Spleen (tissue), 11 donors: ENCODE results near the gene PLVAP. TPM values are rescaled to one million over a fixed set of nuclear protein-coding genes. Genes with fewer than 3 reads are reported as not detected.

Experiments used
- DNase-seq: peaks from one replicate; pipeline ENCODE4 v3.0.0-alpha.2; 2020
- H3K27ac ChIP-seq, 8 donors: fragments of 200-600 bp; sonication (generic) in 7 of 8; 1 replicate in 4 of 8; 2 replicates in 4 of 8; pipeline versions ENCODE4 v1.5.0 to v1.8.0; 2016 to 2021; ENCODE audit warnings: inconsistent platforms in 4 of 8, mild to moderate bottlenecking in 4 of 8, moderate library complexity in 1 of 8
- H3K27me3 ChIP-seq, 7 donors: fragments of 200-600 bp; sonication (generic) in 6 of 7; replicated peaks in 1 of 7; 1 replicate in 4 of 7; 2 replicates in 3 of 7; pipeline versions ENCODE4 v1.5.0 to v1.8.0; 2016 to 2021; ENCODE audit warnings: inconsistent platforms in 3 of 7, mild to moderate bottlenecking in 1 of 7
- H3K36me3 ChIP-seq, 6 donors: fragments of 200-600 bp; sonication (generic) in 5 of 6; 1 replicate in 4 of 6; 2 replicates in 2 of 6; pipeline versions ENCODE4 v1.5.0 to v1.8.0; 2016 to 2021; ENCODE audit warnings: inconsistent platforms in 2 of 6
- H3K4me1 ChIP-seq, 6 donors: fragments of 200-600 bp; sonication (generic) in 5 of 6; 1 replicate in 3 of 6; 2 replicates in 3 of 6; pipeline versions ENCODE4 v1.5.0 to v1.8.0; 2016 to 2021; ENCODE audit warnings: inconsistent platforms in 3 of 6
- H3K4me3 ChIP-seq, 8 donors: fragments of 200-600 bp; sonication (generic) in 7 of 8; 1 replicate in 4 of 8; 2 replicates in 4 of 8; pipeline versions ENCODE4 v1.5.0 to v1.8.0; 2016 to 2021; ENCODE audit warnings: inconsistent platforms in 4 of 8, mild to moderate bottlenecking in 4 of 8, moderate library complexity in 2 of 8
- H3K9me3 ChIP-seq, 8 donors: fragments of 200-600 bp; sonication (generic) in 7 of 8; 1 replicate in 4 of 8; 2 replicates in 4 of 8; pipeline versions ENCODE4 v1.5.0 to v1.8.0; 2016 to 2021; ENCODE audit warnings: inconsistent platforms in 4 of 8
- POLR2A ChIP-seq, 3 donors: fragments of 450-650 bp; IDR thresholded peaks; one replicate each; pipeline ENCODE4 v1.5.1; 2017; ENCODE audit warnings: antibody characterized with exemption in 3 of 3, mild to moderate bottlenecking in 1 of 3
- POLR2AphosphoS5 ChIP-seq, 3 donors: sonication (generic); formaldehyde crosslinking; IDR thresholded peaks; one replicate each; pipeline ENCODE4 v1.5.1; 2017; ENCODE audit warnings: antibody characterized with exemption in 3 of 3
- WGBS, 5 donors: extraction: QIAGEN DNeasy Blood & Tissue Kit in 3 of 5; methylation state at CpG; one replicate each; pipeline versions ENCODE4 v1.1.5 to v1.1.7; 2013 to 2018; 5-methylcytosine and 5-hydroxymethylcytosine counted together
- intact Hi-C: fragments of 100-400 bp; cut with DNase I; formaldehyde crosslinking; loops from one replicate; pipeline ENCODE4 v1.15.0; 2023; ENCODE audit warnings: low total_unique reads
- polyA plus RNA-seq, 3 donors: library from polyadenylated mRNA; stranded (reverse); fragments of 200-250 nt; gene quantifications; one replicate each; pipeline ENCODE4 v1.2.1, GENCODE V29; 2013
- total RNA-seq, 7 donors: library from RNA; depleted of rRNA in 3 of 7; stranded (reverse); fragments of >200 nt in 3 of 7; fragmentation: NEBNext Ultra II Directional in 4 of 7; extraction: Animal tissue kit (Norgen Biotek cat#: 25700) in 4 of 7; gene quantifications; one replicate each; pipeline versions ENCODE4 v1.1.0 to v1.2.1, GENCODE V29; 2016 to 2021
- TF ChIP-seq, protein P1 (sequence below), 11 experiments: fragments of 200-600 bp in 7 of 11; fragments of 450-650 bp in 4 of 11; sonication (generic) in 4 of 11; IDR thresholded peaks in 8 of 11; conservative IDR thresholded peaks in 3 of 11; 1 replicate in 7 of 11; 2 replicates in 4 of 11; pipeline versions ENCODE4 v1.4.0 to v1.8.0; 2016 to 2021; ENCODE audit warnings: antibody characterized with exemption in 11 of 11, inconsistent platforms in 4 of 11, mild to moderate bottlenecking in 1 of 11
- donor health status: healthy with polysubstance abuse.
- donor health status: DM: no; HTN: no; CAD: no; lungs with moderate emphysema.
- donor health status: DM: no; HTN: no; CAD: no.
- donor health status: Bipolar disorder and iron deficiency.
- donor health status: healthy.
- donor health status: DM: no; HTN: no; CAD: no.
- donor health status: DM: yes; HTN: yes; CAD: no.

The PLVAP gene
- total and polyA plus RNA-seq, 10 donors: 26.6 to 555 (median 266) TPM

DNA sequence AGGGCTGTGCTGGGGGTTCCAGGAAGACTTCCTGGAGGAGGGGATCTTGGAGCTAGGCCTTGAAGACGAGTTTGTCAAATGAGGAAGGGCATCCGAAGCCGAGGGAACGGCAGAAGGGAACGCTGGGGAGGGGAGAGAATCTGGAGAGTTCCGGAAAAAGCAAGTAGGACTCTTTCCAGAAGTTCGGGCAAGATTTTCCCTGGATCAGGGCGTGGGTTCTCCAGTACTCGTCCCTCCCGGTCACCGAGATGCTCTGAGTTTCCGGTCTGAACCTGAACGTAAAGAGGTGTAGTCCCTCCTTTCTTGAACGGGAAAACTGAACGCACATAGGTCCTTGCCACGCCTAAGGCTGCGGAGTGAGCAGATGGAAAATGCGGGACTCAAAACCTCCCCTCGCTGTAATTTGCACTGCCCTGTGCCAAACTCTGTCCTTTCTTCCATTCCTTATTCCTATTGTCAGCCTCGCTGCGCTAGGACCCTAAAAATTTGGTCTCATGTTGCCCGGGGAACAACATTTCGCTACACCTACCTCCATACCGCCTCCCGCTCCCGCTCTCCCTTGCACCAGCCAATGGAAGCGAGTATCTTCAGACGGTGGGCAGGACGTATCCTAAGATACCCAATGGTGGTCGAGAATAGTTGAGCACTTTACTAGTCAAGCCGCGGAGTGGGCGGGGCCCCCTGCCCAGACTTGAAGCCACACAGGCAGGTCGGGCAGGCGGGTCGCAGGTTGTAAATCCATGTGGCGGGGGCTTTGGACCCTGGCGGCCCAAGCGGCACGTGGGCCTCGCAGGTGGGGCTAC, 40.1 kb downstream of the PLVAP start, which contains the start of gene GTPBP3:
GTPBP3 (plus strand) TSS at position 682 of the 803 bp plus-strand sequence; CDS start at position 741, 59 bp downstream.
- 0 to 1% (median 0%) methylated on average over 30 to 41 of the region's 41 CpGs for WGBS, 5 donors

DNA sequence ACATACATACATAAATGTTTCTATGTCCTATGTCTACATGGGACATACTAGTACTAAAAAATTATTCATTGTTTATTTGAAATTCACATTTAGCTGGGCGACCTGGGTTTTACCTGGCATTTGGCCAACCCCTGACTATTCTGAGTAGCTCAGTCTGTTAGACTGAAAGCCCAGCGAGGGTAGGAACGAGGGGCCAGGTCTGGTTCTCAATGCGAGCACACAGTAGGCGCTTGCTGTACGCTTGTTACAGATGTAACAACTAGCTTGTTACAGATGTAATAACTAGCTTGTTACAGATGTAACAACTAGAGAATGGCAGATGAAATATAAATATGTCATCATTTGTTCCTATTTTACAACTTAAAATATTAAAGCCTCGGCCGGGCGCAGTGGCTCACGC, 41.6 kb downstream of the PLVAP start:
- intact Hi-C loops: no loop called here
- Histone ChIP-seq H3K4me1 (peaks cover 19 to 69% (median 48%) of the 10 kb centered on the region in 6 donors), H3K27me3 (peaks cover 0 to 14% (median 1%) of the 10 kb centered on the region in 7 donors)

More for the DNA sequence above, 40.1 kb downstream of the PLVAP start, which contains the start of gene GTPBP3:
- no peak for TF ChIP-seq POLR2A (IDR thresholded peaks at IDR 0.05)
- TF ChIP-seq, protein P1, sequence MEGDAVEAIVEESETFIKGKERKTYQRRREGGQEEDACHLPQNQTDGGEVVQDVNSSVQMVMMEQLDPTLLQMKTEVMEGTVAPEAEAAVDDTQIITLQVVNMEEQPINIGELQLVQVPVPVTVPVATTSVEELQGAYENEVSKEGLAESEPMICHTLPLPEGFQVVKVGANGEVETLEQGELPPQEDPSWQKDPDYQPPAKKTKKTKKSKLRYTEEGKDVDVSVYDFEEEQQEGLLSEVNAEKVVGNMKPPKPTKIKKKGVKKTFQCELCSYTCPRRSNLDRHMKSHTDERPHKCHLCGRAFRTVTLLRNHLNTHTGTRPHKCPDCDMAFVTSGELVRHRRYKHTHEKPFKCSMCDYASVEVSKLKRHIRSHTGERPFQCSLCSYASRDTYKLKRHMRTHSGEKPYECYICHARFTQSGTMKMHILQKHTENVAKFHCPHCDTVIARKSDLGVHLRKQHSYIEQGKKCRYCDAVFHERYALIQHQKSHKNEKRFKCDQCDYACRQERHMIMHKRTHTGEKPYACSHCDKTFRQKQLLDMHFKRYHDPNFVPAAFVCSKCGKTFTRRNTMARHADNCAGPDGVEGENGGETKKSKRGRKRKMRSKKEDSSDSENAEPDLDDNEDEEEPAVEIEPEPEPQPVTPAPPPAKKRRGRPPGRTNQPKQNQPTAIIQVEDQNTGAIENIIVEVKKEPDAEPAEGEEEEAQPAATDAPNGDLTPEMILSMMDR (IDR thresholded peaks at IDR 0.05 in 8 of 11, conservative IDR thresholded peaks at IDR 0.05 in 3 of 11): peak in 2 of 11 experiments; percentile 15 to 18
- peak; percentile 81 to 84 (median 83) for TF ChIP-seq POLR2AphosphoS5 (IDR thresholded peaks at IDR 0.05)
- intact Hi-C loops: no loop called here
- H3K9me3 ChIP-seq: no peaks in the 10 kb centered on the region
- H3K36me3 ChIP-seq: peaks cover 0 to 22% (median 6%) of the 10 kb centered on the region in 6 donors
- peak within 1 kb of the TSS; percentile 50 to 83 (median 74) for H3K4me3 ChIP-seq
- H3K27ac ChIP-seq: peak within 1 kb of the TSS; percentile 87 to 94 (median 90)
- H3K4me1 ChIP-seq: peaks cover 19 to 72% (median 48%) of the 10 kb centered on the region in 6 donors
- H3K27me3 ChIP-seq: peaks cover 0 to 5% (median 0%) of the 10 kb centered on the region in 7 donors
- DNase-seq: peak; percentile 99

DNA sequence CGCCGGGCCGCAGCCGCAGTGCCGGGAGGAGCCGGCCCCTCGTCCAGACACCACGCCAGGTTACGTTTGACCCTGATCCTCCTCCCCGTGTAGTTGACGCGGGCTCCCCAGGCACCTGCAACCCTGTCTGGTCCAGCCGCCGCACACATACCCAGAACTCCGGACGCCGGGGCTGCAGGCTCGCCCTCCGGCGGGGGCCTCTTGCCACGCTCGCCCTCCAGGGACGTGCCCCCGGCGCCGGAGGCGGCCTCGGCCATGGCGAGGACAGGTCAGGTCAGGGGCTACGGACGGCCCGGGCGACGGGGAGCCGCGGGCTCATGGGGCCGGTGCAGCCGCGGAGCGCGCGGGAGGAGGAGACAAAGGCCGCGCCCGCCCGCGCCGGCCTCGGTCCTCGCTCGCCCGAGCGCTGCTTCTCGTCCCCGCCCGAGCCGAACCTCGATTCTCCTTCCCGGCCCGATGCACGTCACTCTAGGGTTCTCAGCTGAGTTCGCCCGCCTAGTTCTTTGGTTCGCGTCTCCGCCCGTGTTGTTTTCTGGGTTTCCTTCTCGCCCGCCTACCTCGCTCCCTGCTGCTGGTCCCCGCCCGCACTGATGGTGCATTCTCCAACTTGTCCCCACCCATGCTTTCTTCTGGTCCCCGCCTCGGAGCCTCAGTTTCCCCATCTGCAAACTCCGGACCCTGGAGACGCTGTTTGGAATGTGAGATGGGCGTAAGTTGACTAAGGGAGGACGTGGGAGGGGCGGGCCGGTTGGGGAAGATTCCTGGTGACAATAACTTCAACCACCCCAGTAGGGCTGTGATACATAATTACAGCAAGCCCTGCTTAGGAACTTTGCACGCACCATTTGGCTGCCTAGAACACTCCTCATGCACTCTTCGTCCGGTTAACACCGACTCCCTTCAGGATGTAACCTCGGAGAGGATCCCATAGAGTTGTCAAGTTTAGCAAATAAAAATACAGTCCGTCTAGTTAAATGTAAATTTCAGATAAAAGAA, 42.4 kb downstream of the PLVAP start, which contains the start of gene ANO8:
ANO8 (minus strand) TSS at position 442 of the 996 bp plus-strand sequence; CDS start at position 257, 185 bp downstream.
- peaks cover 19 to 71% (median 49%) of the 10 kb centered on the region in 6 donors for H3K4me1 ChIP-seq
- peaks cover 0 to 22% (median 9%) of the 10 kb centered on the region in 7 donors for H3K27me3 ChIP-seq
- peaks cover 0 to 18% (median 0%) of the 10 kb centered on the region in 6 donors for H3K36me3 ChIP-seq
- intact Hi-C loops: no loop called here
- TF ChIP-seq POLR2A (IDR thresholded peaks at IDR 0.05) (peak in 1 of 3 donors; percentile 6), POLR2AphosphoS5 (IDR thresholded peaks at IDR 0.05) (peak; percentile 63 to 83 (median 80))
- TF ChIP-seq, protein P1 (IDR thresholded peaks at IDR 0.05 in 8 of 11, conservative IDR thresholded peaks at IDR 0.05 in 3 of 11): peak in 1 of 11 experiments; percentile 9
- peak within 1 kb of the TSS in 6 of 8 donors; percentile 62 to 81 (median 74) for H3K27ac ChIP-seq
- peak; percentile 97 for DNase-seq
- no peaks in the 10 kb centered on the region for H3K9me3 ChIP-seq
- H3K4me3 ChIP-seq: peak within 1 kb of the TSS; percentile 51 to 83 (median 72)
- 3 to 11% (median 4%) methylated on average over 25 to 86 of the region's 86 CpGs for WGBS, 5 donors

More for the DNA sequence above, 41.6 kb downstream of the PLVAP start:
- H3K4me3 ChIP-seq: peak overlapping the region in 1 of 8 donors; percentile 83
- no peaks in the 10 kb centered on the region for H3K9me3 ChIP-seq
- TF ChIP-seq POLR2AphosphoS5 (IDR thresholded peaks at IDR 0.05) (no peak), POLR2A (IDR thresholded peaks at IDR 0.05) (no peak)
- TF ChIP-seq, protein P1 (IDR thresholded peaks at IDR 0.05 in 8 of 11, conservative IDR thresholded peaks at IDR 0.05 in 3 of 11): no peak
- WGBS, 5 donors: 73 to 78% (median 73%) methylated on average over 10 of the region's 10 CpGs
- DNase-seq: no peak
- H3K27ac ChIP-seq: no peak overlapping the region
- peaks cover 0 to 10% (median 0%) of the 10 kb centered on the region in 6 donors for H3K36me3 ChIP-seq
